ENCODE data around the gene PPM1E. TPM values are rescaled to one million over a fixed set of nuclear protein-coding genes. Genes with fewer than 3 reads are reported as not detected.

Gene PPM1E
- total and polyA plus RNA-seq, 2 of the 8 experiments (the other 6 are each of a cell fraction or from before 2014, with no cell fraction given) = 5.0 to 10.4 TPM

- TF ChIP-seq SAP30 (IDR thresholded peaks at IDR 0.05; ENCODE audit: insufficient read depth, insufficient replicate concordance, low read length) (no peak), KDM4A (IDR thresholded peaks at IDR 0.05; ENCODE audit: low read depth, low read length, severe bottlenecking) (no peak), EZH2 (IDR thresholded peaks at IDR 0.05; ENCODE audit: low read depth, low read length, severe bottlenecking) (no peak)
Observed at GRCh38 chr17:58763263-58763662, 7.6 kb downstream of the PPM1E start (continued).

Data from H1 (cell line).